Stimulated activated effector memory CD8-positive, alpha-beta T cell treated with anti-CD3 and anti-CD28 coated beads, Interleukin-12 subunit alpha, Interleukin-12 subunit beta, amount 100 ng/mL, for 72 hours (primary cell): ENCODE measurements around the gene NDFIP2.

Source experiments
- ATAC-seq: fragments of 150-1000 bp; cut with Tn5 transposase; 2 replicates; pipeline ENCODE4 v1.10.0; 2021
- DNase-seq, 2 donors: peaks; one replicate each; pipeline ENCODE4 v3.0.0; 2021 to 2022; ENCODE audit warnings: low spot score in 2 of 2
- H3K27ac Mint-ChIP-seq: one replicate; pipeline ENCODE4 v1.8.0; 2022; ENCODE audit warnings: mild to moderate bottlenecking, mixed read lengths
- H3K36me3 Mint-ChIP-seq: one replicate; pipeline ENCODE4 v1.8.0; 2022; ENCODE audit warnings: mild to moderate bottlenecking, mixed read lengths
- H3K4me1 Mint-ChIP-seq: one replicate; pipeline ENCODE4 v1.8.0; 2022; ENCODE audit warnings: mixed read lengths
- H3K4me3 Mint-ChIP-seq: one replicate; pipeline ENCODE4 v1.8.0; 2022; ENCODE audit warnings: mild to moderate bottlenecking, mixed read lengths
- H3K9me3 Mint-ChIP-seq: one replicate; pipeline ENCODE4 v1.8.0; 2022; ENCODE audit warnings: mixed read lengths

The NDFIP2 gene, protein sequence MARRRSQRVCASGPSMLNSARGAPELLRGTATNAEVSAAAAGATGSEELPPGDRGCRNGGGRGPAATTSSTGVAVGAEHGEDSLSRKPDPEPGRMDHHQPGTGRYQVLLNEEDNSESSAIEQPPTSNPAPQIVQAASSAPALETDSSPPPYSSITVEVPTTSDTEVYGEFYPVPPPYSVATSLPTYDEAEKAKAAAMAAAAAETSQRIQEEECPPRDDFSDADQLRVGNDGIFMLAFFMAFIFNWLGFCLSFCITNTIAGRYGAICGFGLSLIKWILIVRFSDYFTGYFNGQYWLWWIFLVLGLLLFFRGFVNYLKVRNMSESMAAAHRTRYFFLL

GRCh38 chr13:79480954-79481684 is at the start of gene NDFIP2:
Gene NDFIP2, plus strand, starts transcription at chr13:79481155. Its CDS starts 49 bp downstream, at chr13:79481204.
- peak within 1 kb of the TSS; percentile 81 for H3K4me3 Mint-ChIP-seq
- peak; percentile 80 for ATAC-seq
- peak within 1 kb of the TSS; percentile 97 for H3K27ac Mint-ChIP-seq
- H3K9me3 Mint-ChIP-seq: no peaks in the 10 kb centered on the region
- H3K36me3 Mint-ChIP-seq: peaks cover 54% of the 10 kb centered on the region
- peak; percentile 88 to 98 for DNase-seq
- H3K4me1 Mint-ChIP-seq: peaks cover 57% of the 10 kb centered on the region

GRCh38 chr13:79432086-79432485 is 48.9 kb upstream of the NDFIP2 start:
- Mint-ChIP-seq H3K4me1 (peaks cover 20% of the 10 kb centered on the region), H3K4me3 (no peak overlapping the region), H3K9me3 (no peaks in the 10 kb centered on the region), H3K27ac (no peak overlapping the region), H3K36me3 (no peaks in the 10 kb centered on the region)
- no peak for ATAC-seq
- no peak for DNase-seq

GRCh38 chr13:79432992-79433391 is 48.0 kb upstream of the NDFIP2 start:
- Mint-ChIP-seq H3K9me3 (no peaks in the 10 kb centered on the region), H3K4me3 (no peak overlapping the region), H3K36me3 (no peaks in the 10 kb centered on the region), H3K27ac (no peak overlapping the region), H3K4me1 (peaks cover 20% of the 10 kb centered on the region)
- ATAC-seq: no peak
- DNase-seq: no peak

DNA sequence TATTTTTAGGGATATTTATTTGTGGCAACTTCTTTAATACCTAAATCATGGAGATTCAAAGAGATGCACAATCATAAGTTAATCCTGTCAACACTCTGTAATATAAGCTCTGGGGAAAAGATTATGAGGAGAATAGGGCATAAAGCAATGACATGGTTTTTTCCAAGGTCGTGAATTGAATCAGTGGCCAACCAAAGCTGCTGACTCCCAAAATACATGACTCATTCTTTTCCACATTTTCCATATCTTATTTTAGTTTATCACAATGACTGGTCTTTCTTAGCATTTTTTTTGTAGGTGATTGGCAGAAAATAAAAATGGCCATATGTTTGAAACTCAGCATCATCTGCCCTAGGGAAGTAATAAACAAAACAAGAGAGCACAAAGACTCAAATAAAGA is 46.4 kb upstream of the NDFIP2 start:
- DNase-seq (no peak), ATAC-seq (no peak)
- Mint-ChIP-seq H3K27ac (no peak overlapping the region), H3K4me3 (no peak overlapping the region), H3K9me3 (no peaks in the 10 kb centered on the region), H3K36me3 (no peaks in the 10 kb centered on the region), H3K4me1 (peaks cover 20% of the 10 kb centered on the region)

GRCh38 chr13:79435561-79435990 is 45.4 kb upstream of the NDFIP2 start:
- ATAC-seq: no peak
- DNase-seq: no peak
- Mint-ChIP-seq H3K9me3 (no peaks in the 10 kb centered on the region), H3K4me3 (no peak overlapping the region), H3K4me1 (peaks cover 20% of the 10 kb centered on the region), H3K27ac (no peak overlapping the region), H3K36me3 (no peaks in the 10 kb centered on the region)

GRCh38 chr13:79439275-79439674 is 41.7 kb upstream of the NDFIP2 start:
- H3K9me3 Mint-ChIP-seq: no peaks in the 10 kb centered on the region
- ATAC-seq (no peak), DNase-seq (no peak)
- H3K4me3 Mint-ChIP-seq: no peak overlapping the region
- H3K4me1 Mint-ChIP-seq: peaks cover 17% of the 10 kb centered on the region
- H3K36me3 Mint-ChIP-seq: no peaks in the 10 kb centered on the region
- H3K27ac Mint-ChIP-seq: no peak overlapping the region

DNA sequence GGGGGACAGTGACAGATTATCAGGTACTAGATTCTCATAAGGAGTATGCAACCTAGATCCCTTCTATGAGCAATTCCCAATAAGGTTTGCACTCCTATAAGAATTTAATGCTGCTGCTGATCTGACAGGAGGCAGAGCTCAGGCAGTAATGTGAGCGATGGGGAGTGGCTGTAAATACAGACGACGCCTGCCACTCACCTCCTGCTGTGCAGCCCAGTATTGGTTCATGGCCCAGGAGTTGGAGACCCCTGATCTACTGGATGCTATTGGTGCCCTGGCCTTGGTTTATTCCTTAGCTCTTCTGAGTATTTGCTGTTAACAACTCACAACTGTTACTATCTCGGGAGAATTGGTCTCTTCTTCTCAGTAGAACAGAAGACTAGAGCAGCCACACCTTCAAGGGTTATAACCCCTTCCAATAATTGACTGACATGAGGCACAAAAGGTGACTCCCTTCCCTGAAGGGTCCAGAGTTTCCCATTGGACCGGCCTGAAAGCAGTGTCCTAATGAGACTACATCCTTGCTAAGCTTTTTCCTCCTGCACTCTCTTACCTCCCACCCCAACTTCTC is 39.9 kb upstream of the NDFIP2 start:
- no peak for DNase-seq
- no peak for ATAC-seq
- H3K4me3 Mint-ChIP-seq: no peak overlapping the region
- H3K9me3 Mint-ChIP-seq: no peaks in the 10 kb centered on the region
- peaks cover 8% of the 10 kb centered on the region for H3K4me1 Mint-ChIP-seq
- H3K36me3 Mint-ChIP-seq: peaks cover 3% of the 10 kb centered on the region
- no peak overlapping the region for H3K27ac Mint-ChIP-seq

DNA sequence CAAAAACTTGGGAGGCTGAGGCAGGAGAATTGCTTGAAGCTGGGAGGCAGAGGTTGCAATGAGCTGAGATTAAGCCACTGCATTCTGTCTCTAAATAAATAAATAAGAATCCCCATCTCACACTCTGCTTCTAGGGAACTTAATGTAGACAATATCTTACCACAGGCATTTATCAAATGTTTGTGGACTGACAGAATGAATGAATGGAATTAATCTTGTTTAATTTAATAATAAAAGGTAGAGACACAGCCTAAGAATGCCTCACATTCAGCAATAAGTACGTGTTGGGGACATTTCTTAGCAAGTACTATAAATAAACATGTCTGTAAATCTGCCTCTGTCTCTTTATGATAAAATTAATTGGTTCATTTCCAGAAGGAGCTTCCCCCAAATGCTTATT is 38.7 kb upstream of the NDFIP2 start:
- peaks cover 7% of the 10 kb centered on the region for H3K36me3 Mint-ChIP-seq
- no peak for ATAC-seq
- H3K4me3 Mint-ChIP-seq: no peak overlapping the region
- DNase-seq: no peak
- peaks cover 19% of the 10 kb centered on the region for H3K4me1 Mint-ChIP-seq
- no peak overlapping the region for H3K27ac Mint-ChIP-seq
- H3K9me3 Mint-ChIP-seq: no peaks in the 10 kb centered on the region

GRCh38 chr13:79442706-79443105 is 38.2 kb upstream of the NDFIP2 start:
- DNase-seq (no peak), ATAC-seq (peak; percentile 55)
- Mint-ChIP-seq H3K4me3 (no peak overlapping the region), H3K4me1 (peaks cover 24% of the 10 kb centered on the region), H3K27ac (no peak overlapping the region), H3K9me3 (no peaks in the 10 kb centered on the region), H3K36me3 (peaks cover 7% of the 10 kb centered on the region)

DNA sequence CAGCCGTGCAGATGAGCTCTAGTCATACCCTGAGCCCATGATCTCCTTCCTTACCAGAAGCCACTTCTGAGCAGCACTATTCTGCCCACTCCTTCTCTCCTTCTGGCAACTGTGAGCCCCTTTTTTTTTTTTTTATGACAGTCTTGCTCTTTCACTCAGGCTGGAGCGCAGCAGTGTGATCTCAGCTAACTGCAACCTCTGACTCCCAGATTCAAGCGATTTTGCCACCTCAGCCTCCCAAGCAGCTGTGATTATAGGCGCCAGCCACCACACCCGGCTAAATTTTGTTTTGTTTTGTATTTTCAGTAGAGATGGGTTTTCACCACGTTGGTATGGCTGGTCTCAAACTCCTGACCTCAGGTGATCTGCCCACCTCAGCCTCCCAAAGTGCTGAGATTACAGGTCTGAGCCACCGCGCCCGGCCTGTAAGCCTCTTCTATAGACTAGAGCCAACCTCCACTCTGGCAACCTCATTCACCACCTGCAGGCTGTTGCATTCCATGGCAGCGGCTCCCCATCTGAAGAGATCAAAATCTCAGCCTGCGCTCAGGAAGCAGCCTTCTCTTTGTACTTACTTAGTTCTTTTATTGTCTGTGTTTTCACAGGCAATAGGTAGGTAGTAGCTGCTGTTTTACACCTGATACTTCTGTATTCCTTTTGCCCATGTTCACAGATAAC is 34.8 kb upstream of the NDFIP2 start:
- peaks cover 7% of the 10 kb centered on the region for H3K36me3 Mint-ChIP-seq
- ATAC-seq (peak; percentile 72), DNase-seq (no peak)
- H3K9me3 Mint-ChIP-seq: no peaks in the 10 kb centered on the region
- H3K4me1 Mint-ChIP-seq: peaks cover 52% of the 10 kb centered on the region
- peak overlapping the region; percentile 34 for H3K4me3 Mint-ChIP-seq
- H3K27ac Mint-ChIP-seq: peak overlapping the region; percentile 71

DNA sequence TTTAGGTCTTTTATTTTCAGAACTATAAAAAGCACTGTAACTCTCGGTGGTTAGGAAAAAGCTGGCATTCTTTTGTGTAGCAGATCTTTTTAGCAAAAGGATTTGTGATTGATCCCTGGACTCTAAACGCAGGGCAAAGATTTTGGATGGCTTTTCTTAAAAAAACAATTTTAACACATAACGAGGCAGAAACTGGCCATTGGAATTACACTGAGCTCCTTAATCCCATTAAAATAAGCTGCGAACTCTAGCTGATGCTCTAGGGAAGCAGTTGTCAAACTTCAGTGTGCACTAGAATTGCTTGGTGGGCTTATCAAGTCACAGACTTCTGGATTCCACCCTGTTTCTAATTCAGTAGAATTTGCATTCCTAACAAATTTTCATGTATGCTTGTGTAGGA is 33.8 kb upstream of the NDFIP2 start:
- no peak for DNase-seq
- no peaks in the 10 kb centered on the region for H3K9me3 Mint-ChIP-seq
- no peak overlapping the region for H3K27ac Mint-ChIP-seq
- H3K4me1 Mint-ChIP-seq: peaks cover 63% of the 10 kb centered on the region
- peaks cover 14% of the 10 kb centered on the region for H3K36me3 Mint-ChIP-seq
- no peak for ATAC-seq
- no peak overlapping the region for H3K4me3 Mint-ChIP-seq

DNA sequence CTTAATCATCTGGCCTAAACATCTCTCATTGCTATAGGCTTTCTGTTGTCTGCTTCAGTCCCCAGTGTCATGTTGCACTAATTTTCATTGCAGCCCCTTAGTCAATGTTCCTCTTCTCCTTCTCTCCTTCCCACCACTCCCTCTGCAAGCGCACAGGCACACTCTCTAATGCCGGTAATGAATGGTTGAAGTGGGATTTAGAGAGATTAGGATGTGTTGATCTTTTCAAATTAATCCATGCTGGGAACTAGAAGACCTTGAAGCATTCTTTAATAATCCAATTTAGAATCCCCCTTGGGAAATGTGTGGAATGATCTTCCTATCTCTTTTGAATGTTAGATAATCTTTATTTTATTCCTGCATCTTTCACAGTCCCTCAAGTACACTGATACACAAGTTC is 33.2 kb upstream of the NDFIP2 start:
- H3K4me3 Mint-ChIP-seq: no peak overlapping the region
- ATAC-seq: no peak
- H3K9me3 Mint-ChIP-seq: no peaks in the 10 kb centered on the region
- no peak for DNase-seq
- H3K27ac Mint-ChIP-seq: no peak overlapping the region
- H3K36me3 Mint-ChIP-seq: peaks cover 14% of the 10 kb centered on the region
- H3K4me1 Mint-ChIP-seq: peaks cover 69% of the 10 kb centered on the region

DNA sequence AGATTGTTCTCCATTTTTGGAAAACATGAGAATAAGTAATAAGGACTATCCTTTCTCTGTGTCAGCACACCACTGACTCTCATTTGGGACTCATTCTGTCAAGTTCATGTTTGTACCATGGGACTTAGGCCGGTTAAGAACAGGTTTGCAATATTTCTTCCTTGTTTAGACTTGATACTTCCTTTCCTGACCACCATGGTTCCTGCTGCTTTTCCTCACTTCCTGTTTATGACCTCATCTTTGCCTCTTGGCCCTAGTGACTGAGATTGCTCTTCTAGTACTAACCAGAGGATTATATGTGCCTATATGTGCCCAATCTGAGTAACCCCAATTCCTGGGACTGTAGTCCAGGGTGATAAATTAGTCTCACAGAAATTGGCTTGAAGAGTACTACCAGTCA is 32.5 kb upstream of the NDFIP2 start:
- peak overlapping the region; percentile 93 for H3K27ac Mint-ChIP-seq
- H3K36me3 Mint-ChIP-seq: peaks cover 14% of the 10 kb centered on the region
- ATAC-seq (no peak), DNase-seq (no peak)
- H3K9me3 Mint-ChIP-seq: no peaks in the 10 kb centered on the region
- H3K4me1 Mint-ChIP-seq: peaks cover 75% of the 10 kb centered on the region
- no peak overlapping the region for H3K4me3 Mint-ChIP-seq

DNA sequence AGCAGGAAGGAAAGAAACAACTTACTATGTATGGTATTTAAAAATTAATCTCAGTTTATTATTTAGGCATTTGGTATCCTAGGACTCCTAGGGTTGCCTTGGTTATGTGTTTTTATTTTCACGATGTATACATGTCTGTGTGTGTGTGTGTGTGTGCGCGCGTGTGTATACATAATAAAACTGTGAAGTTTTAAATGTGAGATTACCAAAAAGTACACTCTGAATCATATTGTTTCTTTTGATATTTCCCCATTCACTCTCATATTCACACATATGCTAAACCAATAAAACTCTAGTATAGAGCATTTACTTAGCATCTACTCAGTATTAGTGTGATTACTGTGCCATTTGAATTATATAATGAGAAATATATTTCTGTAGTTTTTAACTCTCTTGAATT is 30.8 kb upstream of the NDFIP2 start:
- peaks cover 82% of the 10 kb centered on the region for H3K4me1 Mint-ChIP-seq
- H3K36me3 Mint-ChIP-seq: peaks cover 14% of the 10 kb centered on the region
- H3K27ac Mint-ChIP-seq: peak overlapping the region; percentile 93
- peak; percentile 63 for ATAC-seq
- no peak for DNase-seq
- H3K4me3 Mint-ChIP-seq: peak overlapping the region; percentile 16
- peaks cover 2% of the 10 kb centered on the region for H3K9me3 Mint-ChIP-seq

DNA sequence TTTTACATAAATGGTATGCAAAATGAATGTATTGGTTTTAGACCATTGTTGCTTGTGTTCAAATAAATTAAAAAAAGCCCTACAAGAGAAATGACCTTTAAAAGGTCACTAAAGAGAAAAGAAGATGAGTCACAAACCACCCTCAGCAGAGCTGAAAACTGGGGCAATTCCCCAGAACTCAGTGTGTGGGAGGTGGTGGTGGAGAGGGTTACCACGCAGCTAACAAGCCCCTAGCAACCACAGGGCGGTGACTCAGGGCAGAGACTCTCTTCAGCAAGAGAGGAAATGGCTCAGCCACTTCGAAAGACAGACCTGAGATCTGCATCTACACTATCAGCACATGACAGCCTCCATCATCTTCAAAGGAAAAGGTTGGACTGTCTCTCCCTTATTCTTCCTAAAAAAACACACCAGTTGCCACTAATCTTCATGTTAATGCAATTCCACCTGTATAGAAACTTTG is 29.4 kb upstream of the NDFIP2 start:
- DNase-seq (peak; percentile 70 to 93), ATAC-seq (peak; percentile 98)
- Mint-ChIP-seq H3K4me3 (peak overlapping the region; percentile 56), H3K27ac (peak overlapping the region; percentile 94), H3K36me3 (peaks cover 7% of the 10 kb centered on the region), H3K4me1 (peaks cover 76% of the 10 kb centered on the region), H3K9me3 (peaks cover 2% of the 10 kb centered on the region)
